ENCODE measurements around the gene CRTAP. TPM values are rescaled to one million over a fixed set of nuclear protein-coding genes. Genes with fewer than 3 reads are reported as not detected.
A peak's percentile ranks its signal among the peaks of the same experiment; 100 is the strongest.

The CRTAP gene
- total RNA-seq, 1 donor from 2014 or later: 177 TPM

DNA sequence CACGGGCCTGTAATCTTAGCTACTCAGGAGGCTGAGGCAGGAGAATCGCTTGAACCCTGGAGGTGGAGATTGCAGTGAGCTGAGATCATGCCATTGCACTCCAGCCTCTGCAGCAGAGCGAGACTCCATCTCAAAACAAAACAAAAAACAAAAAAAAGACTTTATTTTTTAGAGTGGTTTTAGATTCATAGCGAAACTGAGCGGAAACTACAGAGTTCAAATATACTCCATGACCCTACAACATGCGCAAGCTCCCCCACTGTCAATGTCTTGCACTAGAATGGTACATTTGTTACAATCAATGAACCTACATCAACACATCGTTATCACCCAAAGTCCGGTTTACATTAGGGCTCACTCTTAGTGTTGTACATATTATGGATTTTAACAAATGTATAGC is 2.2 kb upstream of the CRTAP start:
- H3K4me1 Mint-ChIP-seq: peaks cover 25% of the 10 kb centered on the region
- no peak overlapping the region for H3K4me3 Mint-ChIP-seq
- H3K9me3 Mint-ChIP-seq: peaks cover 5% of the 10 kb centered on the region
- TF ChIP-seq, protein P1, sequence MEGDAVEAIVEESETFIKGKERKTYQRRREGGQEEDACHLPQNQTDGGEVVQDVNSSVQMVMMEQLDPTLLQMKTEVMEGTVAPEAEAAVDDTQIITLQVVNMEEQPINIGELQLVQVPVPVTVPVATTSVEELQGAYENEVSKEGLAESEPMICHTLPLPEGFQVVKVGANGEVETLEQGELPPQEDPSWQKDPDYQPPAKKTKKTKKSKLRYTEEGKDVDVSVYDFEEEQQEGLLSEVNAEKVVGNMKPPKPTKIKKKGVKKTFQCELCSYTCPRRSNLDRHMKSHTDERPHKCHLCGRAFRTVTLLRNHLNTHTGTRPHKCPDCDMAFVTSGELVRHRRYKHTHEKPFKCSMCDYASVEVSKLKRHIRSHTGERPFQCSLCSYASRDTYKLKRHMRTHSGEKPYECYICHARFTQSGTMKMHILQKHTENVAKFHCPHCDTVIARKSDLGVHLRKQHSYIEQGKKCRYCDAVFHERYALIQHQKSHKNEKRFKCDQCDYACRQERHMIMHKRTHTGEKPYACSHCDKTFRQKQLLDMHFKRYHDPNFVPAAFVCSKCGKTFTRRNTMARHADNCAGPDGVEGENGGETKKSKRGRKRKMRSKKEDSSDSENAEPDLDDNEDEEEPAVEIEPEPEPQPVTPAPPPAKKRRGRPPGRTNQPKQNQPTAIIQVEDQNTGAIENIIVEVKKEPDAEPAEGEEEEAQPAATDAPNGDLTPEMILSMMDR (IDR thresholded peaks at IDR 0.05; ENCODE audit: unreplicated experiment): no peak
- no peak overlapping the region for H3K27ac Mint-ChIP-seq
- no peaks in the 10 kb centered on the region for H3K27me3 Mint-ChIP-seq (ENCODE audit: low read depth)
- no peaks in the 10 kb centered on the region for H3K36me3 Mint-ChIP-seq
- no peak for DNase-seq (ENCODE audit: low spot score in 2 of 2, unreplicated experiment in 2 of 2)

DNA sequence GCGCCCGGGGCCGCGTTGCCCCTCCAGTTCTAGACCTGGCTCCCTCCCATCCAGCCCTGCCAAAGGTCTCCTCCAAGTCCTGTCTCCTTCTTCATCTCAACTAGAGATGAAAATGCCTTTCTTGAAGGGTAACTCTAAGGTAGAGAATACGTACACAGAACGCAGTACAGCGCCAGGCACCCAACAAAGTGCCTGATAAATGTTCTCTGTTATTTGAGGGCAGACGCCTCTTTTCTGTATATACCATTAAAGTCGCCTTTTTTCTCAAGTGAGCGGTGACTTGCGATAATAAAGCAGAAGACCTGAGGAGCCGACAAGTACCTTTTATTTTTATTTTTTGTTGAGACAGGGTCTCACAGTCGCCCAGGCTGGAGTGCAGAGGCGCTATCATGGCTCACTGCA is 809 bp downstream of the CRTAP start:
- peaks cover 25% of the 10 kb centered on the region for H3K4me1 Mint-ChIP-seq
- peaks cover 5% of the 10 kb centered on the region for H3K9me3 Mint-ChIP-seq
- H3K27me3 Mint-ChIP-seq (ENCODE audit: low read depth): no peaks in the 10 kb centered on the region
- peak overlapping the region; percentile 81 for H3K4me3 Mint-ChIP-seq
- H3K36me3 Mint-ChIP-seq: no peaks in the 10 kb centered on the region
- no peak for DNase-seq (ENCODE audit: low spot score in 2 of 2, unreplicated experiment in 2 of 2)
- peak overlapping the region; percentile 85 for H3K27ac Mint-ChIP-seq
- TF ChIP-seq, protein P1 (IDR thresholded peaks at IDR 0.05; ENCODE audit: unreplicated experiment): no peak

DNA sequence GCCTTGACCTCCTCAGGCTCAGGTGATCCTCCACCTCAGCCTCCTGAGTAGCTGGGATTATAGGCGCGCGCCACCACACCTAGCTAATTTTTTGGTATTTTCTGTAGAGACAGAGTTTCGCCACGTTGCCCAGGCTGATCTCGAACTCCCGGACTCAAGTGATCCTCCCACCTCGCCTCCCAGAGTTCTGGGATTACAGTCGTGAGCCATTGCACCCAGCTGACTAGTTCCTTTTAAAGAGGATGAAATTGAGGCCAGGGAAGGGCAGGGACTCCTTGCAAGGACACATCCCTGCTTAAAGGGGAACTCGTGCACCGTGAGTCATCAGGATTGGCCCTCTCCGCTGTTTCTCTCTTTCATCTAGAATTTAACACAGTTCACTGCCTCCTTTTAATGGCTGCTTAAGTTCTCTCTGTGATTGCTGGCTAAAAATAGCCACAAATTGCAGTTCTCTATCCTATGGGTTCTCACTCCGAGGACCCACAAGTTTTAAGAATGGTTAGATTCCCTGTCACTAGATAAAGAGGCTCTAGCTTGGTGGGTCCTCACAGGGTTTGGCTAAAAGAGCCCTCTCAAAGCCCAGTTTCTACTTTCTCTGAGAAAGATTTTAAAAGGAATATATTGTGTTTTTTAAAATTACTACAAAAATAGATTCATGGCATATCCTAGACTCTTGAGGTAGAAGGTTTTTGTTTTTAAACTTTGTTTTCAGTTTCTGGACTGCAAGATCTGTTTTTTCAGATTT is 1.4 kb downstream of the CRTAP start:
- Mint-ChIP-seq H3K9me3 (peaks cover 5% of the 10 kb centered on the region), H3K4me3 (peak overlapping the region; percentile 81), H3K27me3 (ENCODE audit: low read depth) (no peaks in the 10 kb centered on the region), H3K4me1 (peaks cover 25% of the 10 kb centered on the region), H3K36me3 (no peaks in the 10 kb centered on the region), H3K27ac (peak overlapping the region; percentile 85)
- TF ChIP-seq, protein P1 (IDR thresholded peaks at IDR 0.05; ENCODE audit: unreplicated experiment): no peak
- no peak for DNase-seq (ENCODE audit: low spot score in 2 of 2, unreplicated experiment in 2 of 2)

DNA sequence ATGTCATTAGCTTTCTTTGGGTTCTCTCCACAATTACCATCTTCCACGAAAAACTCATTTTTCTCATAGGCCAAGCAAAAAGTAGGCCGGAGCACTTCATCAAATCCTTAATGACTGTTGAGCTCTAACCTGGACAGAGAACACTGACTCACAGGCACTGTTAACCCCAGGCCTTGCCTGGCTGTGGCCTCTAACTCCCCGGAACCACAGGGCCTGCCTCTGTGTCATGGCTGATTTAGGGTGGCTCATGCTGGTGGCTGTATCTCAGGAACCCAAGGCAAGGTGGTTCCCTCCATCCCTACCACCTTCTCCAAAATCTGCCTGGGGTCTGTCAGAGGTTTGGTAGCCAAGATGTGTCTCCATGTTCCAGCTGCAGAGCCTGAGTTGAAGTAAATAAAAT is 3.6 kb downstream of the CRTAP start:
- Mint-ChIP-seq H3K36me3 (peaks cover 3% of the 10 kb centered on the region), H3K4me3 (no peak overlapping the region), H3K27me3 (ENCODE audit: low read depth) (no peaks in the 10 kb centered on the region), H3K4me1 (peaks cover 25% of the 10 kb centered on the region), H3K9me3 (no peaks in the 10 kb centered on the region), H3K27ac (no peak overlapping the region)
- no peak for DNase-seq (ENCODE audit: low spot score in 2 of 2, unreplicated experiment in 2 of 2)
- TF ChIP-seq, protein P1 (IDR thresholded peaks at IDR 0.05; ENCODE audit: unreplicated experiment): no peak

DNA sequence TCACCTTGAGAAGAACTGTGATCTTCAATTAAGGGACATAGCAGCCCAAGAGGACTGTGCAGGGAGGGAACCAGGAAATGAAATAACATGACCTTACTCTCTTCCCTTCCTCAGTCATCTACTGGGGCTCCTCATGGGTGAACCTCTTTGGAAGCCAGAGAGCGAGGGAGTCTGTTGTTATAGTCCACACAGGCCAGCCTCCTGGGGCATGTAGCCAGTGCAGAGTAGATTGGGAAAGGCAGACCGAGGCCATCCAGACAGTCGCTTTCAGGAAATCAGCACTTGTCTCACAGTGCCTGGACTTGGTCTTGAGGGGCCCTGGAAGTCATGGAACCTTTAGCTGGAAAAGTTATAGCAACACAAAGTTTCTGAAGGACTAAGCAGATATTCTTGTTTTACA is 6.1 kb downstream of the CRTAP start:
- H3K4me1 Mint-ChIP-seq: peaks cover 16% of the 10 kb centered on the region
- peaks cover 8% of the 10 kb centered on the region for H3K36me3 Mint-ChIP-seq
- TF ChIP-seq, protein P1 (IDR thresholded peaks at IDR 0.05; ENCODE audit: unreplicated experiment): no peak
- no peak for DNase-seq (ENCODE audit: low spot score in 2 of 2, unreplicated experiment in 2 of 2)
- no peaks in the 10 kb centered on the region for H3K27me3 Mint-ChIP-seq (ENCODE audit: low read depth)
- H3K9me3 Mint-ChIP-seq: no peaks in the 10 kb centered on the region
- no peak overlapping the region for H3K4me3 Mint-ChIP-seq
- H3K27ac Mint-ChIP-seq: no peak overlapping the region
